Stimulated activated CD4-positive, alpha-beta T cell treated with anti-CD3 and anti-CD28 coated beads, Interleukin-2, amount 100 ng/mL, for 4 hours (primary cell): ENCODE results near the gene KCNE1.
A peak's percentile ranks its signal among the peaks of the same experiment; 100 is the strongest.

Experiments used
- DNase-seq: peaks from one replicate; pipeline ENCODE4 v3.0.0-alpha.2; 2020; ENCODE audit warnings: low read depth

KCNE1 gene

DNA sequence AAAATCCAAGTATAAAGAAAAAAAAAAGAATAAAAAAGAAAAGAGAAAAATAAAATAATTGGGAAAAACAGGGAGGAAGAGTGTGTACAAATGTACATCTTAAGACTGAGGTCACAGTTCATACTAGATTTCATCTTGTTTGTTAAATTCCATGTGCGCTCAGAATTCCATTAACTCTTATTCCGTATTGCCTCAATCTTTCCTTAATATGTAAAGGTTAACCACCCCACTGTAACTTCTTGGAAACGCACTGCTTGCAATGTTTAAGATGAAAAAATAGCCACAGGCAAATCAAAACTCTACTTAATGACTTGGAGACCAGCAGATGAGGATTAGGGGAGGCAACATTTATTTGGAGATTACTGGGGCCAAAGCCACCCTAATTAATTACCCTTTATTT lies 23.9 kb upstream of the KCNE1 start:
- no peak for DNase-seq

DNA sequence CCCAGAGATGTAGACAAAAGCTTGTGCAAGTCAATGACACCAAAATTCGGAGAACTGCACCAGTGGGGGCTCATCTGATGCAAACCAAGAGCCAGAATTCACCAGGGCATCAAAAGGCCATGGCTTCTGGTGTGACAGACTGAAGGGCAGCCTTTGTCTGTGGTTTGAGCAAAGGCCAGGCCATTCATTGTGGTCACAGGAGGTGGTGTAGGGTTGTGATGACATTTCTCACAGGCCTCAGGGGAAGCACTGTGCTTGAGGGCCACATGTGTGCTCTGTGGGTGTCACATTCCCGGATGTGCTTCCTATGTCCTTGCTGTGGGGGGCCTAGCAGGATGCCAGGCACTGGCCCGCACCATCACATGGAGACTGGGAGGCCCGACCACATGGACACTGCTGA lies 22.5 kb upstream of the KCNE1 start:
- no peak for DNase-seq

DNA sequence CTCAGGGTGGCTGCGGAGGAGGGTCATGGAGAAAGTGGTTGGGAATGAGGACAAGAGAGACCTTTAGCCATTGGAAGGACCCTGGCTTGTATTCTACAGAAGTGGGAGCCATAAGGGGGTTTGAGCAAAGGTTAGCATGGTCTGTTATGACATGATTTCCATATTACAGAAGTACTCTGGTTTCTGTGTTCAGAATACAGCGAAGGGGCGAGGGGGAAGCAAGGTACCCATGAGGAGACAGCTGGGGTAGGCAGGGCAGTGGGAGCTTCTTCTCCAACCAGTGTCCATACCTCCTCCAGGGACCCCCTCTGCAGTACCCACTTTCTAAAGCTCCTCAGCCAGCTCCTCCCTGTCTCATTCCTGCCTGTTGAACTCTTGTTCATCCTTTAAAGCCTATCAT lies 21.9 kb upstream of the KCNE1 start:
- DNase-seq: no peak

DNA sequence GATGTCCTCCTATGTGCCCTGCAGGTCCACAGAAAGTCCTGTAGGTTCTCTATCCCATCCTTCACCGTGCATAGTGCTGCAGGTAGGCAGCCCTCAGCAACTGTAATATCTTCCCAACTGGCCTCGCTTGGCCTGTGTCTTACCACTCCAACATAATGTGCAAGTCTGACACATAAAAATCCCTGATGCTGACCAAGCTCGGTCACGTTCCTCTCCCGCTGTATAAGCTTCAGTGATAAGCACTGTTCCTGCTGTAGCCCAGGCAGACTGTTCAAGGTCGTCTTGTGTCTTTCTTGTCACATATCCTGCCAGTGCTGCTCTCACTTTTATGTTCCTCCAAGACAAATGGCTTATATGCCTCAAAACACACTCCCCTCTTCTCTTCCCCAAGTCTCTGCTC lies 19.4 kb upstream of the KCNE1 start:
- no peak for DNase-seq

DNA sequence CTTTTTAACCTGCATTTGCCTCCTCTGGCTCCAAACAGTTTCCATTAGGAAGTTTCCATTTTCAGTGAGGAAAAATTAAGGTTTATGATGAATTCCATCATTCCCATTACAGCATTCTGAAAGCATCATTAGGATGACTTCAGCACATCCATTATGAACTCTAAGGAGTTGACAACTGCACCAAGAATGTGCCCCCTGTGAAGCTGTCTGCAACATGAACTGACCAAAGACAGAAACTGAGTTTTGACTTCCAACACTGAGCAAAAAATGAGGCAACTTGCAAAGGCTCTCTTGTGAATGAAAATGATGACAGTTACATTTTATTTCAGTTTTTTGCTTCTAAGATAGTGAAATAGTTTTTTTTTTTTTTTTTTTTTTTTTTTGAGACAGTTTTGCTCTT lies 18.3 kb upstream of the KCNE1 start:
- no peak for DNase-seq

DNA sequence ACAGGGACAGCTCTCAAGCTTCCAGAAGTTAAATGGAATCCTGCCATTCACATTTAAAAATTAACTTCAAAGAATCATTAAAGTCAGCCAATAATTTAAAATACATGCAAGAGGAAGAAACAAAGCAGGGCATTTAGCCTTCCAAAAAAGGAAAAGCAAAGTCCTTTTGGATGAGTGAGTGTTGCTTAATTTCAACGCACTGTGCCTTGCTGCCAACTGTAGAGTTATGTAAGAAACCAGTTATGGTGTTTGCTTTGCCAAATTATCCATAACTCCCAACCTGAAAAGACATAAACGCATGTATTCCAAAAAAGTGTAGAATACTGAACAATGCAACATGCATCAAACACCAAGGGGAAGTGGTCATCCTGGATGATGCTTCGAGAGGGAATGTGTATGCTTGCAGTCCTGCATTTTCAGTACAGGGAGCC lies 16.1 kb upstream of the KCNE1 start:
- no peak for DNase-seq

DNA sequence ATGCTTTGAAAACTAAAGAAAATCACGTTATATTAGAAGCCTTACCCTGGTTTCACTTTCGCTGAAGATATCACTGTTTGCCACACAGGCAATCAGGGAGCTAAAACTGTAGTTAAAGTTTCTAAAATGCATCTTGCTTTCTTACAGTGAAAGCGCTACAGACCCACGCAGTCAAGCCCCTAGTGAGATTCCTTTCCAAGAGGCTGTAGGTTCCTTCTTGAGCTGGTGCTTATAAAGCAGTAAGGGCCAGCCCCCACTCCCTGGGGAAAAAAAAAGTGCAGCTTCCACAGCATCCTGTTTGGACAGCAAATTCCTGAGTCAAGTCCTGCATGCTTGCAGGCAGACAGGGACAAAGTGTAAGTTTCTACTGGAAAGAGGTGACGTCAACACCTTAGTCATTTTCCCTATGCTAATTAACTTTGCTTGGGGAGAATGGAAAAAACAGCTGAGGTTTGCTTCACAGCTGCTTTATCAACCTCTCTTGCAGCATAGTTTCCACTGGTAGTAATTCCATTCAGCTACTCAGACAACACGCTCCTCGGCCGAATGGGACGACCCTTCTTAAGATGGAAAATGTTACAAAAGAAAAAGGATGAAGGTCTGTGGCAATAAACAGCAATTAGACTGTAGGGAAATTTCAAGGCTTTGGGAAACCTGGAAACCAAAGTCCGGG lies 14.7 kb upstream of the KCNE1 start:
- DNase-seq: peak; percentile 46

DNA sequence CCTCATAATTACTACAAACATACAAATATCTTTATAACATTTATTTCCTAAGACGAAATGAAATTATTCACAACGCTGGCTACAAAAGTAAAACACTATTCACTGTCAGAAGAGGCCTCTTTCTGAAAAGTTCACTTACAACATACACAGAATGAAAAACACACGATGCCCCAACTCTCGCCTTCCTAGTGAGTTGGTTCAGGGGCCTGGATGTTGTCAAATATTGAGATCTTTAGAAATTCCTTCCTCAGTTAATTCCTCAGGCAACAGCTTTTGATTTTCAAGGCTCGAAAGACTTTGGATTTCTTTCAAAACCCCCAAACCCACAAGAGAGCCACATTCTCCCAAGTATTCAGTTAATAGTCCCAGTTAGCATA lies 14.2 kb upstream of the KCNE1 start:
- no peak for DNase-seq

DNA sequence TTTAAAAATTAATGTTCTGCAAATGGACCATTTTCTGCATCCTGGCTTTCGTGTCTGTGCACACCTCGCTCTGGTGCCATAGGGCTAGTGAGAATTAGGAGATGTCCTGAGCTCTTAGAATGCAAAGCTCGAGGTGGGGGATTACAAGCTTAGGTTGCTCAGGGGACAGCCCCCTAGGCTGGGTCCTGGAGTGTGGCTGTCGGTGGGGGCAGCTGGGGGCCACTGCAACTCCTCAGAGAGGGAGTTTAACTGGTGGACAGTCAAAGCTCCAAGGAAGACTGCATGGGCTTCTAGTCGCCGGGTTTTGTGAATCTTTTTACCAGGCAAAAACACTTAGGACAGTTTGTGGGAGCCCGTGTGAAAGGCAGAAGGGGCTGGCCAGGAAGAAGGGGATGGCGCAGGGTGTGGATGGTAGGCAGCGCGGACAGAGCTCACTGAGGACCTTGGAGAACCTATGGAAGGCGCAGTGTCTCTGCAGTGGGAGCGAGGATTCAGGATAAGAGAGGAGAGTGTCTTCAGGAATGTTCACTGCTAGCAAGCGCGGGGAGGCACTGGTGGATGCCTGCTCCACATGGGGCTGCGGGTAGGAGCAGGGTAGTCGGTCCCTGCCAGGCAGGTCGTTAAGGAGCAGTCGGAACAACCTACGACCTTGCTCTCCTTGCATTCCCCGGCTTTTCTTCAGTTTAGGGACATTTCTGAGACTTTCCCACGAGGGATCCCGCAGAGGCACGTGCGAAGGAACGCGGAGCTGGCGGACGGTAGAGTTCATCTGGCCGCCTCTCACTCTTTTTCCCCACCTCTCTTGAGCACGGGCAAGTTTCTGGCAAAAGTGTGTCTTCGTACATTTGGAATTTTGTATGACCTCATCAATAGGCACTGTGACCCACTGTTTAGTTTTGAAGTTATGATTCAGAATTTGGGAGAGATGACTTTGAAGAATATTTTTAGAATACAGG lies 12.9 kb upstream of the KCNE1 start:
- DNase-seq: no peak

DNA sequence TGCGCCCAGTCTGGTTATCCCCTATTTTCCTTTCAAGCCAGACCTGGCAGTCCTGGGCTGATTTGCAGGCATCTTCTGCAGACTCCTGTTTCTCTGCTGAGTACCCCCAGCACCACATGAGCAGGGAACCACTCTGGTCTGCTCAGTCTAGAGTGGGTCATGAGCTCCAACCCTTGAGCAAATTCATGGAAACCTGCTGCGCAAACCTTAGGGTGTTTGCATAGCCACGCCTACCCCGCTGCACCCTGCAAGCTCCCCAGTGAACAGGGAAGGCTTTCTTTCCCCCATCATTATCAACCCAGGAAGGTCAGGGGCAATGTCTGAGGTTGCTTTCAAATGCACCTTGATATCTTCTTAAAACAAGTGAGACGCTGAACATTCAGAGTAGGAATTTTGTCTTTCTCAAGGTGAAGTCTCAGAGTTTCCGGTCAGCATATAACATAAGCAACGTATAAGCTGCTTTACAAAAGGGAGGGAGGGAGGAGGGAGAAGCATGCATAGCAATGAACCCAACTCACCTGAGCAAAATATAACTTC lies 11.1 kb upstream of the KCNE1 start:
- no peak for DNase-seq

DNA sequence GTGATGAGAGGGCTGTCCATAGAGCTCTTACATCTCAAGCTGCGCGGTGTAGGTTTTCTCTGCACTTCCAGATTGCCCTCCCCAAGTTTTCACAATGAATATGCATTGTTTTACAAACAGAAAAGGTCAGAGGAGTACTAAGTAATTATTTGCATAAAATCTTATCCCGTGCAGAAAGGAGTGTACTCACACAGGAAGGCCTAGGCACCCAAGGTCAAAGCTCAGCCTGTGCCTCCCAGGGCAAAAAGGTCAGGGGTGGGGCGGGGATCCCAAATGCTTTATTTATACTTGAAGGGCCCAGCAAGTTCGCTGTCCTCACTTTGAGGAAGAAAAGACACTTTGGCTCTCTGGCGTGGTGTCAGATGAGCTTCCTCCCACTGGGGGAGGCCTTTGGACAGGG lies 10.3 kb upstream of the KCNE1 start:
- no peak for DNase-seq

DNA sequence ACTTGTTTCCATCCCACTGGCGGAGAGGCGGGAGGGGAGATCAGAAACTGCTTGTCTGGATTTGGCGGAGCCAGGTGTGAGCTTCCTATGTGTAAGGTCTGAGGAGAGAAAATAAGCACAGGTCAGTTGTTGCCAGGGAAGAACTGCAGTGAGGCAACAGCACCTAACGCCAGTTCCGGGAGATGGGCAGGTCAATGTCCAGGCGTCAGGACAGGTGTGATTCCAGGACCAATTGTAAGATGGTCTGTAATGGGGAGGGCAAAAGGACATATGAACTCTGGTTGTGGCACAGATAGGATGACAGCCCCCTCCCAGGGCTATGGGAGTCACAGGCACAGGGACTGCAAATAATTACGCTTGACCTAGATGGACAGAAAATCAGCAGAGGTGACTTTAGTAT lies 9.6 kb upstream of the KCNE1 start:
- no peak for DNase-seq

DNA sequence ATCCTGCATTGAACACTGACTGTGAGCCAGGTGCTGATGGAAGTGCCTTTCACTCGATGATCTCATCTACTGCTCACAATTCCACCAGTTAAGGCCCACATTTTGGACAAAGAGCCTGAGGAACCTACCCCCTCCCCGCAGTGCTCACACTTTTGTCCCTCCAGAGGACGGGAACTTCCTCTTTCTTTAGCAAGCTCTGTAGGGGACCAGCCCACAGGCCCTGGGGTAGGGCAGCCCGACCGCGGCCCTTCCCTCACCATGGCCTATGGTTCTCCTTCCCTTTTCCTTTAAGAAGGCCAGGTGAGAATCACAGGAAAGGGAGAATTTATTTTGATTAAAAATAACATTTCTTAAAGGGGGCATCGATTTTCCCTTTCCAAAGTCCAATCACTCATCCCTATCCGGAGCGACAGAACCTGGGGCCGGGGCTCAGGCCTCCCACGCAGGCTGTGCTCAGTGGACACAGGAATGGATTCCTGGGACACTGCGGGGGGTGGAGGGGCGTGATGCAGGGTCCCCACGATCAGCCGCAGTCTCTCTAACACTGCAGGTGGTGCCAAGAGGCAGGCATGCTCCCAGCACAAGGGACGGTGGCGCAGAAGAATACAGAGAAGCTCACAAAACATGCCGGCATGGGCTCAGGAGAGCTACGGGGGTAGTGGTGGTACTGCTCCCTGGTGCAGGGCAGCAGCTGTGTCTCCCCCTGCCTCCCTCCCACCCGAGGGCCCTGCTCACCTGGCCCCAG lies 8.9 kb upstream of the KCNE1 start:
- no peak for DNase-seq

DNA sequence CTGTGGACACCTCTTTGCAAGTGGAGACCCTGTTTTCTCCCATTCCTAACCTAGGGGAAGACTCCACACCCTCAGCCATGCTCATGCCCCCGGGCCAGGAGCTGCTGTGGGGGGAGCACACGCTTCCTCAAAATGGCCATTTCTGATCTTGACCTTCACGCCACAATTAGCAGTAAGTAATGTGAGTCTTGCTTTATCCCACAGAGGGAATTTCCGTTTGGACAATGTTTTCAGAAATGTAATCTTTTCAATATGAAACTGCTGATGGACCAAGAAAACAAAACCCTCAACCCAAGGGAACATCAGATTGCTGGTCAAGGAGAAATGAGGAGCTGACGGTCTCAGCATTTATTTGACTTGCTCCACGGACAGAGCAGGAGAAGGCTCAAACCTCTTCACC lies 8.3 kb upstream of the KCNE1 start:
- no peak for DNase-seq

DNA sequence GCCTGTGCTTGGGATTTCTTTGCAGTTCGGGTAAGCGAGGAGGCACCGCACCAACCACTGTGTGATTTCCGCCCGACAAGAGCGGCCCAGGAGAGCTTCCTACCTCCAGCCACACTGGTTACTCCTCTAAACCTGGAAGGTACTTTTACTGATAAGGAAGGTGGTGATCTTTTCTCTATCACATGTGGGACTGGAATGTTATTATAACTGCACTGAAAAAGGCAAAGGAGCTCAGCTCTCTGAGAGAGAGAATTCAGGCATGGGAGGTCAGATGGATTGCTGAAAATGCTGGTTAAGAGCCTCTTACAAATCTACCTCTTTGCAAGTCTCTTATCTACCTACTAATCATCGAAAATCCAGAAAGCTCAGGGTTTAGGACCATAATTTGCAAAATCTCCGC lies 7.7 kb upstream of the KCNE1 start:
- DNase-seq: no peak

DNA sequence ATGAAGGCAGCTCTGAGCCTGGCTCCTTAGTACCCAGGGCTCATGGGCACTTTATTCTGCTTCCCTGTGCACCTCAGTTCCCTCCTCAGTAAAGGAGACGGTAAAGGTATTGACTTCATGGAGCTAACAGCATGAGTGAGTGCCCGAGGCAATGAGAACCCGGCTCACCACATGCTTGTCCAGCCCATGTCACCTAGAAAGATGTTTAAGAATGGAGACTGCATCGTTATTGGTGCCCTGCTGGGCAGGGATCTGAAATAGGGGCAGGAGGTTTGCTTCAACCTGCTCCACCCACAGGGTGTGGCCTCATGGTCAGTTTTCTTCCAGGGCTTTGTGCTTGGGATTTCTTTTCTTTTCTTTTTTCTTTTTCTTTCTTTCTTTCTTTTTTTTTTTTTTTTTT lies 7.0 kb upstream of the KCNE1 start:
- DNase-seq: no peak

DNA sequence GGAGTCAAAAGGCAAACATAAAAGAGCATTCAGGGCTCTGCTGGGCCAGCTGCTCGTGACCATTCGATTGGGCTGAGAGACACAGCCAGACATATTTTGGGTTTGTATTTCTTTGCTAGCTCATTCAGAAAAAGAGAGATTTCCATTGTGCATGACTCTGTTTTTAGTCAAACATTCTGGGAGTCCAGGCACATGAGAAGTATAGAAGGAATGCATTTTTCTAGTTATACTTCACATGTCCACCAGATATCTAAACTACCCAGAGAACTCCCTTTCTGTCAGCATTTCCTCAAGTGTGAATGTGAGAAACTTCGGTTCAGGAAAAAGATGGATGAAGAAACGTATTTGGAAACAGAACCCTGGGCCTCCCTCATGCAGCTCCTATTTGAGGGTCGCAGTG lies 6.3 kb upstream of the KCNE1 start:
- DNase-seq: no peak

DNA sequence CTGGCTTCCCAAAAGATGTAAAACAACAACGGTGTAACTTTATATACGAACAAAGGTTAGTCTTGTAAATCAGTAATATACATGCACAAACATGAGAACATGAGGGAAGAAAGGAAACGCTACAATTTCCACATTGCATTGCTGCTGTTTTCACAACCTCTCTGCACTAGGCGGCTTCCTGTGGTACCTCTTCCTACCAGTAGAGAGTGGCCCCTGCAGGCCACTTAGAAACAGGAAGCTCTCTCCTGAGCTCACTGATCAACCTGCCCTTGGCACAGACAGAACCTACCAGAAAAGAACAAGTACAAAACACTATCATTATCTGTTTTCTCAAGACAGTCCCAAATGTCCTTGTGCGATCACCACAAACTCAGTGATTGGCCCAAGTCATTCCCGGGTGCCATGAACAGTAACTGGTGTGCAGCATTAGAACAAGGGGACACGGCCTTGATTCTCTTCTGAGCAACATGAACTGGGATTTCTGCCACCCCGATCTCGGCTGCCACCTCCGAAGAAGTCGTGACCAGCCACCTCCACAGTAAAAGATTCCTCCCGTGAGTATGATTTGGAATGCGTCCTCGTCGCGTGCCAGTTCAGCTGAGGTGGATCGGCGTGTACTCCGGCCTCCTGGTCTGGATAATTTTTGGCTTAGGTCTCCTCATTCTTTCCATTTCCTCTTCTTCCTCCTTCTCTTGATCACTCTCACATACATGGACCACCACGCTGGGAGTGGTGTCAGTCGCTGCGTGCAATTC lies 5.7 kb upstream of the KCNE1 start:
- DNase-seq: no peak

DNA sequence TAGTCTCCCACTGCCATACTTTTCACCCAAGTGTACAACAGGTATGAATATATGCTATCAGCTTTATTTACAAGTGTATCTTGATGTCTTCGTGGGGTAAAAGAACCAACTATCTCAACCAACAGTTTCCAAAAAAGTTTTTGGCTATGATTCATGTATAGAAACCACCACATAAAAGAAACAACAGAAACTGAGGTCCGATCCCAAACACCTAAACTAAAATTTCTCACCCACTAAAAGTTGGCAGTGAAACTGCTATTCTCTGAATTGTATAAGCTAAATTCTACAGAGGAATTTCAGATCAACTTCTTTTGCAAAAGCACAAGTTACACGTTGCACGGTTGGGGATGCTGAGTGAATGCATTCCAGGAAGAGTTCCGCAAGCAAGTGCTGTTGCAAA lies 5.0 kb upstream of the KCNE1 start:
- DNase-seq: no peak

DNA sequence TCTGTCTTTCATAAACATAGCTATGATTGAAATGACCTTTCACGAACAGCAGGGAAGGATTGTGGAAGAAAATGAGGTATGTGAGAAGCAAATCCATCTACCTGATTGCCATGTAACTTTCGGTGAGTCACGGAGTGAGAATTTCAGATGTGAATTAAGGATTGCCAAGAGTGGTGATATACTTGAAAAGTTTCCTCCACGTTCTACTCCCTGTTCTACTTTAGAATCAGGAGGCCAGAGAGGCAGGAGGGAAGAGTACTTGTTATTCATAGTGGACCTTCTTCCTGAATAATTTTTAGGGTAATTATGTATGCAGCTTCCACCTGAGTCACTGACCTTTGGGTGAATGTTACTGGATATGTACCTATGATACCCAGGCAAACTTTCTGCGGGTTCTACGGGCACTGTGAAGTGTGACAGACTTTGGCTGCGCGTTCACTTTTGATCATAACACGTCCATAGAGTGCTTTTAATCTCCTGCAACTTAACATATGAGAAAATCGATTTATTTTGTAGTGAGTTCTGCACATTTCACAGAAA lies 2.6 kb upstream of the KCNE1 start:
- DNase-seq: no peak

DNA sequence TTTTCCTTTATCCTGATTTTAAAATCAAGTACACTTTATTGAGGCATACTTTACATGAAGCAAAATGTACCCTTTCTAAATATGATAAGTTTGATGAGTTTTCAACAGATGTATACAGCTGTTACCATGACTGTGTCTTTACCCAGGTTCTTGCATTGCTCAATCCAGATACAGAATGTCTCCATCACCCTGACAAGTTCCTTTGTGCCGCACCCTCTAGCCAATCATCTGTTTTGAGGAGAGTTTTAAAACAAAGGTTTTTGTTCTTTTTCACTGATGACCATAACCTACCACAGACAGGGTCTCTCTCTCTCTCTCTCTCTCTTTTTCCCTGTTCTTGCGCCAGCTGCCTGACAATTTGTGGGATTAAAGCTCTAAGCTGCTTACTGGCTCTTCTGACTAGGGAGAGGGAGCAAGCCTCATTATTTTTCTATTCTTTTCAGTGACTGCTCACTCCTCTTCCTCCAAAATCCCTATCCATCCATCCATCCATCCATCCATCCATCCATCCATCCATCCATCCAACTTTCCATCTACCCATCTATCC lies 1.2 kb upstream of the KCNE1 start:
- DNase-seq: no peak
